Left lung (tissue), 10 donors: ENCODE measurements around the gene PRKCD. TPM values are rescaled to one million over a fixed set of nuclear protein-coding genes. Genes with fewer than 3 reads are reported as not detected.
A peak's percentile ranks its signal among the peaks of the same experiment; 100 is the strongest.

Experiments used
- ATAC-seq: fragments of 200-7000 bp; cut with Tn5 transposase; one replicate; pipeline ENCODE4 v1.9.1; 2020; ENCODE audit warnings: moderate library complexity
- DNase-seq, 4 donors: peaks; one replicate each; pipeline ENCODE4 v3.0.0-alpha.2; 2013 to 2020
- H3K27ac ChIP-seq, 2 donors: fragments of 200-600 bp; sonication (generic) in 1 of 2; one replicate each; pipeline versions ENCODE4 v1.5.0 to v1.8.0; 2020 to 2021
- H3K27me3 ChIP-seq, 2 donors: fragments of 200-600 bp; sonication (generic) in 1 of 2; one replicate each; pipeline versions ENCODE4 v1.5.0 to v1.8.0; 2020 to 2021
- H3K36me3 ChIP-seq, 2 donors: fragments of 200-600 bp; sonication (generic) in 1 of 2; one replicate each; pipeline versions ENCODE4 v1.5.0 to v1.8.0; 2020 to 2021
- H3K4me1 ChIP-seq, 2 donors: fragments of 200-600 bp; one replicate each; pipeline ENCODE4 v1.8.0; 2021
- H3K4me3 ChIP-seq, 2 donors: fragments of 200-600 bp; sonication (generic) in 1 of 2; one replicate each; pipeline versions ENCODE4 v1.5.0 to v1.8.0; 2020 to 2021; ENCODE audit warnings: mild to moderate bottlenecking in 1 of 2
- H3K9me3 ChIP-seq, 2 donors: fragments of 200-600 bp; sonication (generic) in 1 of 2; one replicate each; pipeline versions ENCODE4 v1.5.0 to v1.8.0; 2020 to 2021
- intact Hi-C, 2 donors: fragments of 100-400 bp; cut with DNase I; formaldehyde crosslinking; loops; one replicate each; pipeline versions ENCODE4 v1.11.2 to v1.14.2; 2022
- polyA plus RNA-seq, 6 donors: library from polyadenylated mRNA; unstranded; fragments of 120-200 nt; gene quantifications; one replicate each; pipeline ENCODE4 v1.2.1, GENCODE V29; 2013; ENCODE audit not compliant: insufficient read length in 6 of 6
- total RNA-seq, 2 donors: library from RNA; stranded (reverse); fragmentation: NEBNext Ultra II Directional; extraction: Animal tissue kit (Norgen Biotek cat#: 25700); gene quantifications; one replicate each; pipeline ENCODE4 v1.2.1, GENCODE V29; 2021
- TF ChIP-seq, protein P1 (sequence below), 2 donors: fragments of 200-600 bp; sonication (generic) in 1 of 2; IDR thresholded peaks; one replicate each; pipeline versions ENCODE4 v1.5.0 to v1.8.0; 2021; ENCODE audit warnings: antibody characterized with exemption in 2 of 2
- donor health status: DM: no; HTN: yes; CAD: no.
- donor health status: DM: no; HTN: no; CAD: no.

PRKCD gene
- total and polyA plus RNA-seq, 8 donors: 45.5 to 73.7 (median 53.0) TPM

- Histone ChIP-seq H3K4me3 (peak overlapping the region in 1 of 2 donors; percentile 89), H3K27me3 (no peaks in the 10 kb centered on the region), H3K9me3 (no peaks in the 10 kb centered on the region), H3K27ac (peak overlapping the region in 1 of 2 donors; percentile 95), H3K36me3 (peaks cover 0 to 11% of the 10 kb centered on the region in 2 donors), H3K4me1 (peaks cover 33 to 81% of the 10 kb centered on the region in 2 donors)
- intact Hi-C loops: no loop called here
- ATAC-seq (no peak), DNase-seq (no peak)
- TF ChIP-seq, protein P1, sequence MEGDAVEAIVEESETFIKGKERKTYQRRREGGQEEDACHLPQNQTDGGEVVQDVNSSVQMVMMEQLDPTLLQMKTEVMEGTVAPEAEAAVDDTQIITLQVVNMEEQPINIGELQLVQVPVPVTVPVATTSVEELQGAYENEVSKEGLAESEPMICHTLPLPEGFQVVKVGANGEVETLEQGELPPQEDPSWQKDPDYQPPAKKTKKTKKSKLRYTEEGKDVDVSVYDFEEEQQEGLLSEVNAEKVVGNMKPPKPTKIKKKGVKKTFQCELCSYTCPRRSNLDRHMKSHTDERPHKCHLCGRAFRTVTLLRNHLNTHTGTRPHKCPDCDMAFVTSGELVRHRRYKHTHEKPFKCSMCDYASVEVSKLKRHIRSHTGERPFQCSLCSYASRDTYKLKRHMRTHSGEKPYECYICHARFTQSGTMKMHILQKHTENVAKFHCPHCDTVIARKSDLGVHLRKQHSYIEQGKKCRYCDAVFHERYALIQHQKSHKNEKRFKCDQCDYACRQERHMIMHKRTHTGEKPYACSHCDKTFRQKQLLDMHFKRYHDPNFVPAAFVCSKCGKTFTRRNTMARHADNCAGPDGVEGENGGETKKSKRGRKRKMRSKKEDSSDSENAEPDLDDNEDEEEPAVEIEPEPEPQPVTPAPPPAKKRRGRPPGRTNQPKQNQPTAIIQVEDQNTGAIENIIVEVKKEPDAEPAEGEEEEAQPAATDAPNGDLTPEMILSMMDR (IDR thresholded peaks at IDR 0.05): no peak
Measured at GRCh38 chr3:53163444-53164387, 2.7 kb downstream of the PRKCD start.

DNA sequence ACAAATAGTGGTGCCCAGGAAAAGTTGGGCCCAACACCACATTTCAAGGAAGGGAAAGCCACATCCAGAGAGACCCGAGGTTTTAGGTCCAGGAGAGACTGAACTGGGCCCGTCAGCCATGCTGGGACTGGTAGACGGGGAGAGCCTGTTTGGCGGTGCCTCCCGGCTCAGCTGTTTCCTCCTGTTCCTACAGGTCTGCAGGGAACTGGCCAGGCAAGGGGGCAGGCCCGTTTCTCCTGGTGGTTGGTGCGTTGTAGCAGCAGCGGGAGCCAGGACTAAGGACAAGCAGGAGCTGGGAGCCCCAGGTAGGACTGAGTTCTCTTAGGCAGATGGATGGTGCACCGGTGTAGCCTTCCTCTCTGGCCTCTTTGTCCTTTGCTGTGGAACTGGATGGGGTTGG lies 3.9 kb downstream of the PRKCD start:
- no peaks in the 10 kb centered on the region for H3K9me3 ChIP-seq
- peak overlapping the region in 1 of 2 donors; percentile 95 for H3K27ac ChIP-seq

DNA sequence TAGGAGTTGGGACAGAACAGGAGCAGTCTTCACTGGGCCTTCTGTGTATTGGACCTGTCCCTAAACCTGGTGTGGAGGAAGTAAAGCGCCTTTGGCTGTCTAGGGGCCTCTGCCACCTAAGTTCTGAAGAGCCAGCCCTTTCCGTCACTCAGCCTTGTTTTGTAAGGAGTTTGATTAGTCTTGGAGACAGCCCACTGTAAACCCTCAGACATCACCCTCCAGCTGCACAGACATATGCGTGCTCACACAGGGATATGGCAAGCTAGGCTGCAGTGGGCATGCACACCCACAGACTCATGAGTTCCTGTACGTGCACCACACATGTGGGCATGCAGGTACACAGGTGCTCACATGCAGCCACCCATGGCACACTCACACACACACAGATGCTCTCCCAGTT lies 5.2 kb downstream of the PRKCD start:
- Histone ChIP-seq H3K27ac (peak overlapping the region; percentile 34 to 95), H3K27me3 (no peaks in the 10 kb centered on the region), H3K4me3 (peak overlapping the region in 1 of 2 donors; percentile 45), H3K9me3 (no peaks in the 10 kb centered on the region), H3K4me1 (peaks cover 24 to 83% of the 10 kb centered on the region in 2 donors), H3K36me3 (peaks cover 0 to 21% of the 10 kb centered on the region in 2 donors)
- ATAC-seq (no peak), DNase-seq (no peak)
- TF ChIP-seq, protein P1 (IDR thresholded peaks at IDR 0.05): no peak
- intact Hi-C loops: no loop called here

More for the DNA sequence above, 3.9 kb downstream of the PRKCD start:
- no peak for ATAC-seq
- H3K36me3 ChIP-seq: peaks cover 0 to 14% of the 10 kb centered on the region in 2 donors
- intact Hi-C loops: no loop called here
- DNase-seq: no peak
- H3K4me1 ChIP-seq: peaks cover 30 to 79% of the 10 kb centered on the region in 2 donors
- TF ChIP-seq, protein P1 (IDR thresholded peaks at IDR 0.05): no peak
- H3K4me3 ChIP-seq: no peak overlapping the region
- no peaks in the 10 kb centered on the region for H3K27me3 ChIP-seq

GRCh38 chr3:53166781-53167291 lies 5.8 kb downstream of the PRKCD start:
- Histone ChIP-seq H3K4me3 (peak overlapping the region in 1 of 2 donors; percentile 45), H3K4me1 (peaks cover 24 to 89% of the 10 kb centered on the region in 2 donors), H3K9me3 (no peaks in the 10 kb centered on the region), H3K27me3 (no peaks in the 10 kb centered on the region), H3K36me3 (peaks cover 0 to 21% of the 10 kb centered on the region in 2 donors), H3K27ac (peak overlapping the region; percentile 34 to 95)
- intact Hi-C loops: no loop called here
- TF ChIP-seq, protein P1 (IDR thresholded peaks at IDR 0.05): no peak
- peak; percentile 72 for ATAC-seq
- peak in 2 of 4 donors; percentile 86 to 94 for DNase-seq
